ENCODE data around the gene TUBB1.

TUBB1 gene

DNA sequence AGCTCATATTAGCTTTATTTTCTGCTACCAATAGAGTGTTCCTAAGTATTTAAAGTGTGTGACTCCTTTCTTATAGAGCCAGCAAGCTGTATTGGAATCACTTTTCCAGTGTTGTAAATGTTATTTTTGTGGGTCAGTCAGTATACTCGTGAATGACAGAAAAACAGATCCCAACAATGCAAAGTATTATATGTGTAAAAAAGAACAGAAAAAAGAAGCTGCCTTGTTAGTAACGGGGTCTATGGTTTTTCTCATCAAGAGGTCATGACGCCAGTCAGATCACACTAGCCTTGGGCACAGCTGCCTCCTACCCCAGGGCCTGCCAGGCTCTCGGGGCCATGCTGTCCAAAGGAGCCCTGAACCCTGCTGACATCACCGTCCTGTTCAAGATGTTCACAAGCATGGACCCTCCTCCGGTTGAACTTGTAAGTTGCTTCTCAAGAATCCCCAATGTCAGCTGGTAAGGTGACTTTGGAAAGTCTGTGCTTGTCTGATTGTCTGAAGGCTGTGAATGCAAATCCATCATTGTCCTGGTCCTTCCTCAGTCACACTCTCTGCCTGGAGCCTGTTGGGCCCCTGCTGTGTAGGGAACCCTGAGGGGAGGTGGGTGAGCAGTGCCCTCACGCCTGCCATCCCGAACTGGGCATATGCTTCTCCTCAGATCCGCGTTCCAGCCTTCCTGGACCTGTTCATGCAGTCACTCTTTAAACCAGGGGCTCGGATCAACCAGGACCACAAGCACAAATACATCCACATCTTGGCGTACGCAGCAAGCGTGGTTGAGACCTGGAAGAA lies 28.4 kb upstream of the TUBB1 start:
- no peak for DNase-seq

DNA sequence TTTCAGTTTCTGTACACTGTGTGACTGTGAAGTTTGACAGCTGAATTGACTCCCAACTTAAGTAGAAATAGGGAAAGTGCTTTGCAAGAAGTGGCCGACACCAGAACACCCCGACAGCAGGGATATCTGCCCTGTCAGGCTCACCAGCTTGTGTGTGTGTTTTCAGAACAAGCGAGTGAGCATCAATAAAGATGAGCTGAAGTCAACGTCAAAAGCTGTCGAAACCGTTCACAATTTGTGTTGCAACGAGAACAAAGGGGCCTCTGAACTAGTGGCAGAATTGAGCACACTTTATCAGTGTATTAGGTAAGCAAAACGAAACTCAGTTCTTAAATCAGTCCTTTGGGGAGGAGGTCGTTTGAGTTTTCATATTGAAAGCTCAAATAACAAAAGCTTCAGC lies 27.5 kb upstream of the TUBB1 start:
- DNase-seq: no peak

DNA sequence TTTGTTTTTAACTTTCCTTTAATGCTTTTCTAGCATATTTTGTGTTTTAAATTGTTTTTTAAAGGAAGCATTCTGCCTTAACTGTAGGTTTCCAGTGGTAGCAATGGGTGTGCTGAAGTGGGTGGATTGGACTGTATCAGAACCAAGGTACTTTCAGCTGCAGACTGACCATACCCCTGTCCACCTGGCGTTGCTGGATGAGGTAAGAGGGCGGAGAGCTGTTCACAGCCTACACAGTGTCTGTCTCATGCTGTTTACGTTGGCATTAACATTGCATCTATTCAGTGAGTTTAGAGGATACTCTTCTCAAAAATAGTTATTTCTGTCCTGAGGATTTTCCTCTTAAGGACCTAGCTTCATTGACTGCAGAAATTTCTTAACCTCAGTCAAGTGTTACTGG lies 26.3 kb upstream of the TUBB1 start:
- DNase-seq: no peak

DNA sequence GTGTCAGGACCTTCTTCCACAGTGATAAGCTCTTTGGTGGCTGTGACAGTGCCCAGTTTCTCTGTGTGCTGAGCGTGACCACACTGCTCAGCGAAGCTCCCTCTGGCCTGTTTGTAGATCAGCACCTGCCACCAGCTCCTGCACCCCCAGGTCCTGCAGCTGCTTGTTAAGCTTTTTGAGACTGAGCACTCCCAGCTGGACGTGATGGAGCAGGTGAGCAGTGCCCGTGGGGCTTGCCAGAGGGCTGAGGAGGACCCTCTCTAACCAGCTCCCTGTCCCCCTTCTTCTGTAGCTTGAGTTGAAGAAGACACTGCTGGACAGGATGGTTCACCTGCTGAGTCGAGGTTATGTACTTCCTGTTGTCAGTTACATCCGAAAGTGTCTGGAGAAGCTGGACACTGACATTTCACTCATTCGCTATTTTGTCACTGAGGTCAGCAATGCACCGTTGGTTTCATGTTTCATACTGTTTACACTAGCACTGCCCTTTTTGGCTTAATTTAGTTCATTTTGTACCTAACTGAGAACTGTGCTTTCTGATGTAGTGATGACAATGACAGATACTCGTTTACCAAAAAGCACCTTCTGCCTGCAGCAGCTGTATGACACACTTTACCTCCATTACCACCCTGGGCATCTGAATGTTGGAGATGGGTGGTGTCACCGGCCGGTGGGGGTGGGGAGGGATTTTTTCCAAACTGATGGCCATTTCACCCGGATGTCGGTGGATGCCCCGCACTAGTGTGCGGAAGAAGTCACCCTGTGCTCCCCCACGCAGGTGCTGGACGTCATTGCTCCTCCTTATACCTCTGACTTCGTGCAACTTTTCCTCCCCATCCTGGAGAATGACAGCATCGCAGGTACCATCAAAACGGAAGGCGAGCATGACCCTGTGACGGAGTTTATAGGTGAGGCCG lies 25.6 kb upstream of the TUBB1 start:
- DNase-seq: no peak

DNA sequence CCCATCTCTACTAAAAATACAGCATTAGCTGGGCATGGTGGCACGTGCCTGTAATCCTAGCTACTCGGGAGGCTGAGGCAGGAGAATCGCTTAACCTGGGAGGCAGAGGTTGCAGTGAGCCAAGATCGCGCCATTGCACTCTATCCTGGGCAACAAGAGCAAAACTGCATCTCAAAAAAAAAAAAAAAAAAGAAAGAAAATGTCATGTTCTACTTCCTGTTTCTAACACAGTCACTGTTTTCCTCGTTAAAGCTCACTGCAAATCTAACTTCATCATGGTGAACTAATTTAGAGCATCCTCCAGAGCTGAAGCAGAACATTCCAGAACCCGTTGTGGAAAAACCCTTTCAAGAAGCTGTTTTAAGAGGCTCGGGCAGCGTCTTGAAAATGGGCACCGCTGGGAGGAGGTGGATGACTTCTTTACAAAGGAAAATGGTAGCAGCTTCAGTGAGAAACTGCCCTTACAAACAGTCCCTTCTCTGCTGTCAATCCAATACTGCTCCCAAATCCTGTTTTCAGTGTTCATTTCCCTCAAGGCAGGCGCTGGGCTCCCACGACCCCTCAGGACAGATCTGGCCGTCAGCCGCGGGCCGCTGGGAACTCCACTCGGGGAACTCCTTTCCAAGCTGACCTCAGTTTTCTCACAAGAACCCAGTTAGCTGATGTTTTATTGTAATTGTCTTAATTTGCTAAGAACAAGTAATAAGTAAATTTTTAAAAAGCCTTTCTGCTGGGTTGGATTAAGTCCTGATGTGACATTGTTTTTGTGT lies 24.7 kb upstream of the TUBB1 start:
- DNase-seq: no peak

DNA sequence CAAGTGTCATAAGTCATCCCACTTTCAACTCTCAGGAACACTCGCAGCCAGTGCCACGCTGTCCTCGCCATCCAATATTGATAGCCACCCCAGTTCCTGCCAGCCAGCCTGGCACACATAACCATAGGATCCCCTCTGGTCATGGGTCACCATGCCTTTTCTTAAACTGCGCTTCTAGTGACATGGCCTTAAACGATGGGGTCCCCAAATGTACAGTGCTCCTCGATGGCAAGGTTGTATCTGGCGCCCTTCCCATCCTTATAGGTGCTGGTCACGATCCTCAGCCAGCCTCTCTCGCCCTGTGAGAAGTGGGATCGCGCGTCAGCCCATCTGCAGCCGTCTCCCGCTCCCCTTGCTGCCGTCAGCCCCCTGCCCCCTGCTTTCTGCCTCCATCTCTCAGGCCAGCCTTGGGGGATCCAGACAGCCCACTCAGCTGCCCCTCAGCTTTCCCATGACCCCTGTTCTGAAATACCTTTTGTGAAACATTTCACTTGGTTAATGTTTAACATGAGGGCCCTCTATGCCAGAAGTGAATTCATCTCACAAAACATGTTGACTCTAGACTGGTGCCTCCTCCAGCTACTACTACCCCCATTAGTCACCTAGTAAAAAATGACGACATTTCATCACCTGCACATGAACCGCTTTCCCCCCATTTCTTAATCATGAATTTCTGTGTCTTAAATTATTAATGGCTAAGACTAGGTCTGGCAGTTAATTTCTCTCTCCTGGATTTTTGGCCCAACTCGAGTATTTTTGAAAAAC lies 23.6 kb upstream of the TUBB1 start:
- no peak for DNase-seq

DNA sequence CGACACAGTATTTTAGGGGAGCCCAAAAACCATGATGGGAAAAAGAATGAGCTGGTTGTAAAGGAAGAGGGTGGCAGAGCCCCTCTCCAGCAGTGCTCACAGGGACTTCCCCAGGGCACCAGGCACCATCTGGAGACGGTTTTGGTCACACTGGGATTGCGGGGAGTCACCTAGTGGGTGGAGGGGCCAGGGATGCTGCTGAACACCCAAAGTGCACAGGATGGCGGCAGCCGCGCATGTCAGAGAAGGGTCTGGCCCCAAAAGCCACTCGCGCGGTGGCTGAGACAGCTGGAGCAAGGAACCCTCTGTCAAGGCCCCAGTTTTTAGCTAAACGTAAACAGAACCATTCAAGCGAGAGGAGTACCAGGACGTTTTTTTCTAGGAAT lies 23.0 kb upstream of the TUBB1 start:
- DNase-seq: no peak

DNA sequence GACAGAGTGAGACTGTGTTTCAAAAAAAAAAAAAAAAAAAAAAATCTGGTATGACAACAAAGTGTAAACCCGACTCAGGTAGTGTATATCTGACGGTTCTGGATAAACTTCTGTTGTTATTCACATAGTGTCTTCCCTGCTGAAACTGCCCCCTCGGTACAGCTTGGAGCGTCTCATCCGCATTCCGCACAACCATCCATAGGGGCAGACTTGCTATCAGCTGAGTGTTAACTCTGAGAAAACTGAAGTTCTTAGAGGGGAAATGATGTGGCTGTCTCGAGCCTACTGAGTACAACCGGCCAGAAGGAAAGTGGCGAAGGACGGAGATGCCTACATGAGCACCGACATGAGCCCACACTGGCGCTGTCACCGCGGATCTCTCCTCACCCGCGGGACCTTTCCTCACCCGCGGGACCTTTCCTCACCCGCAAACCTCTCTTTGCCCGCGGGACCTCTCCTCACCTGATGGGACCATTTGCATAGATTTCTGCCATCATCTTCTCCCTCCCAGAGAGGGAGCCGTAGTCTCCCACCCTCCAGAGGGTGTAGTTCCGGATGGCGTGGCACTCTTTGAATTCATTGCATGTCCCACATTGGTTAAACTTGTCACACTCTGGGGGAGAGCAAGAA lies 22.0 kb upstream of the TUBB1 start:
- no peak for DNase-seq

DNA sequence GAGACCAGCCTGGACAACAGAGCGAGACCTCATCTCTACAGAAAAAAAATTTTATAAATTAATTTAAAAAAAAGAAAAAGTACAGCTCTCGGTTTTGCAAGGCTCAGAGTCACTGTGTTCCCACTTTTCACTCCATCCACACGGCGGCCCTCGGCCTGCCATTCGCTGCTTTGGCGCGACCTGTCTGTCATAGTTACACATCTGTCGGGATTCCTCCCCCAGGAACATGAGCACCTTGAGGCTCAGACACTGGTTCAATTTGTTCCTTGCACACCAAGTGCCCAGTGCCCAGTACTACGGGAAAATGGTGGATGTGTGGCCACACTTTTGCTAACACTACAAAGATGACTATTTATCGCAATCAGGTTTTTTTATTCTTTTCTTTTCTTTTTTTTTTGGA lies 20.6 kb upstream of the TUBB1 start:
- no peak for DNase-seq

DNA sequence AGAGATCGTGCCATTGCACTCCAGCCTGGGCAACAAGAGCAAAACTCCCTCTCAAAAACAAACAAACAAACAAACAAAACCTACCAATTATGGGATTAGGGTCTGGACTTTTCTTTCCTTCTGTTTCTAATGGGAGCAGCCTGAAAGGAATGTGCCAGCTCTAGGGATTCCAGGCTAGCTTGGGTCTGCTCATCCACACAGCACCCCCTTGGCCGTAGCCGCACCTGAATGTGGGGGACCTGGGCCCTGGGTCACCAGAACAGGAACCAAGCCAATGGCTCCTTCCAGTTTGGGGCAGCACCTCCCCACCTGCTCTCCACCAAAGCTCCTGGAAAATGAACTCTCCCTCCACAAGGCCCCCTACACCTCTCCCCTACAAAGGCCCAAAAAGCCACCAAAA lies 18.9 kb upstream of the TUBB1 start:
- no peak for DNase-seq

DNA sequence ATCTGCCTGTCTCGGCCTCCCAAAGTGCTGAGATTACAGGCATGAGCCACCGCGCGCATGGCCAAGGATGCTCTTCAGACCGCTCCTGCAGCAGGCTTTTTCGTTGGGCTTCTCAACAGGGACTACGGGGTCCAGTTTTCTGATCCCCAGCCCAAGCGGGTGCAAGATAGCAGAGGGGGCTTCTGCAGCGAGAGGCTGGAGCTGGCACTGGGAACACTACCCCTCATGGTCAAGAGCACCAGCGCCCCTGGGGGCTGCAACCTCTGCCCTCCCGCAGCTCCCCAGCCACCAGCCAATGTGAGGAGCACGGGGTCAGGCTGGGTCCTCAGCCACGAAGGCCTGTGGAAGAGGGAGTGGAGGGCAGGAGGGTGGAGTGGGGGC lies 18.2 kb upstream of the TUBB1 start:
- no peak for DNase-seq

DNA sequence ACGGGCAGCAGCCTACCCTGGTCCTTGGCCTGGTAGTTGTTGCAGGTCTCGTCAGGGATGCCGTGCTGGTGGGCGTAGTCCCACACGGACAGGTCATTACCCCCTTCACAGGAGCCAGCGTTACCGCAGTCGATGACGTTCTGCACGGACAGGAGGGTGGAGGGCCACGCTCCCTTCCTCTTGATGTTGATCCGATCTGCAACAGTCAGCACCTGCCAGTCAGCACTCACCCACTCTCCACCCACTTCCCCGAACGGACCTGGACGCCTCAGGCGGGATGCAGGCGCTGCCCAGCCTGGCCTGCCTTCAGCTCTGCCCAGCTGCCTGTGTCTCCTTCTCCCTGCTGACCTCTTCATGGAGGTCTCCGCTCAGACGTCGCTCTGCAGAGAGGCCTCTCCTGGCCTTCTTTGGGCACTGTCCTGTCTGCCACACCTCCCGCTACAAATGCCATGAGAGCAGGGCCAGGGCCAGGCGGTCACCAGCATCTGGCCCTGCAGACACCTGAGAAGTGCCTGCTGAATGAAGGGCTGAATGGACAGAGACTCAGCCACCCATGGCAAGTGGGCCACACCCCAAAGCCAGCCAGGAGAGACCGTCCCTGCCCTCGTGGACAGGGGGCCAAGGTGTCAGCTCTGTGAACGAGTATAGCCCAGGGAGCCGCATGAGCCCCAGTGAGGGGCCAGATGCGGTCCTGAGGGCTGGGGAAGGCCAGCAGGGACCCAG lies 17.6 kb upstream of the TUBB1 start:
- DNase-seq: no peak

DNA sequence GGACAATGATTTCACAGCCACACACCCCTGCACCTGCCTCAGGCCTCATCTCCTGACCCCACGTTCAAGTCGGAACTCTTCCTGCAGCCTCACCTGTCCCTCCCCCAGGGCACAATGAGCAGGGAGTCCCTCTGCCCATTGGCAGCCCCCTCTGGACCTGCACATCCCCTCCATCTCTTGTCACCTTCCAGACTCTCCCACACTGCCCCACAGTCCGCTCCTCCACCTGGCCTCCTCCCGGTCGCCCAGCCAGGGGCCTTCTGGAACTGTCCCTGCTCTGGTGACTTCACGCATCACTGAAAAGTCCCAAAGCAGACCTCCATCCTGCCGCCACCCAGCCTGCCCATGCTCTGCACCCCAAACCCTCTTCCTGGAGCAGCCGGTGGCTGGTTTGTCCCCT lies 16.8 kb upstream of the TUBB1 start:
- DNase-seq: no peak

DNA sequence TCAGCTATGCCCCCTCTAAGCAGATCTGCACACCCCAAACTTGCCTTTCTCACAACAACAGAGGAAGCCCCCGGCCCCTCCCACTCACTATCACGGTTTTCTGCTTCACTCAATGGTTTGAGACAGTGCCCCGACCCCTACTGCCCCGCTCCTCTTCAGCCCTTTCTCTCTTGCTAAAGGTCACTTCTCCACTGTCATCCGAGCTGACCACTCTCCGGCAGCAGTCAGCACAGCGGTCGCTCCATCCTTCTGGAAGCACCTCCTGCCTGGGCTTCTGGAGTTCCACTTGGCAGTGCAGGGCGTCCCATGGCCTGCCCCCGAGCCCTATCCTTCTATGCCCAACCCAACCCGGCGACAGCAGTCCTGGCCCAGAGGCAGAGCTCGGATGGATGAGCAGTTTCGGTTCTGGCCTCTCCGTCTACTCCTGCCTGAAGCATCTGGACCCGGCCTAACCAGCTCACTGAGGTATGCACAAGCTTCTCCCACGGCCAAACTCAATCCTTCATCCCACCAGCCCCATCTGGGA lies 16.3 kb upstream of the TUBB1 start:
- no peak for DNase-seq

DNA sequence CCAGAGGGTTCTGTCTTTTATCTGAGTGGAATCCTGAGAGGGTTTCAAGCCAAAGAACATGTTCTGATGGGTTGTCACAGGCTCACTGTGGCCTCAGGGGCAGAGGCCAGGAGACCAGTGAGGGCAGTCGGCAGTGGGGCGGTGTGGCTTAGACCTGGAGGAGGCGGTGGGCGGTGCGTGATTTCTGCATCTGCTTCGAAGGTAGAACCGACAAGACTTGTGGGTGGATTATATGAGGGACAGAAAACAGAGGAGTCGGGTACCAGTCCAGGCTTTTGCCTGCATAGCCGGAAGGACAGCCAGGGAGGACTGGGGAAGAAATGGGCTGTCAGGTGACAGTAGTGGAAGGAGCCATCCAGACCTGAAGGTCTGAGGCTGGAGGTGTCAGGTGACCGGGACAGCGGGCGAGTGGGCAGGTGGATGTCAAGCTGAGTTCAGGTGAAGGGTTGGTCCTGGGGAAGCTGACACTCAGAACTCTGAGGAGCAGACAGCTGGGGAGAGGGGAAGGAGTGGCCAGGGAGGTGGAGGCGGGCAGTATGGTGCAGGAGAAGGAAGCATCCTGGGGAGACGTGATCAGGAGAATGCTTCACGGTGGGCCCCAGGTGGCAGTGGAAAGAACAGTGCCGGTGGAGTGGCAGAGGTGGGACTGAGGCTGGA lies 15.3 kb upstream of the TUBB1 start:
- no peak for DNase-seq

DNA sequence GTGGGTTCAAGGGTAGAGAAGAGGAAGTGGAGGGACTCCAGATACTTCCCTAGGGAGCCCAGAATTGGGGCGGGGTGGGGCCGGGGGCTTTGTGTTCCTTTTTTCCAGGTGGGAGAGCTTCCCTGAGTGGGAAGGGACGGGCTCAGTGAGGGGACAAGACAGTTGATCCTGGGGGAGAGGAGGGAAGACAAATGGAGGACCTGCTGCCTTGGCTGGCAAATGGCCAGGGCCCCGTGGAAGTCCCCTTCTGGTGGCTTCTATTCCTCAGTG lies 14.8 kb upstream of the TUBB1 start:
- peak; percentile 71 for DNase-seq

DNA sequence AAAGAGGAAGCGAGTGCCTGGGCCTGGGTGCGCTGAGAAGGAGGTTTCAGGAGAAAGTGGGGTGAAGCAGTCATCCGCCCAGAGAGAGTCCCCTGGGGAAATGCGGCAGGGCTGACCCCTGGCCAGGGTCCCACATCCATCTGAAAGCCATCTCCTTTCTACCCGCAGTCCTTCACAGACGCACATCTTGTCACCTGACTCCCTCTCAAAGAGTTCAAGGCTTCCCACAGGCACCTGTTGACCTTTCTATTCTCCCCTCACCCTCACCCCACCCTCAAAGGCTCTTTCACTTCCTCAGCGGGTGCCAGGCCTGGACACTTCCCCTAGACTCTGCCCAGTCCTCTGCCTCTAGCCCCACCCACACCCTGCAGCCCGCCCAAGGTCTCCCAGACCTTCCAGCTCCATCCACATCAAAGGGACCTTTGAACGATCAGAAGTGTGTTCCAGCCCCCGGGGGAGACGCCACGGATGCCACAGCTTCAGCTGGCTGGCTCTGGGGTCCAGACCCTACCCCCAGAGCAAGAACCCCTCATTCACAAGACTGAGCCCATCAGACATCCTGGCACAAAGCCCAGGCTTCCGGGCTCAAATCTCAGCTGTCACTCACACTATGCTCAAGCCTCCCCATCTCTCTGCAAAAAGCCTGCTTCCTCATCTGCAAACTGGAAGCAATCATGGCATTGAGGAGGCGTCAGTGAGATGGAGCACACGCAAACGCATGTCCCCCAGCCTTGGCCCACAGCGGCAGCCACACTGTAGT lies 14.3 kb upstream of the TUBB1 start:
- peak; percentile 57 for DNase-seq

DNA sequence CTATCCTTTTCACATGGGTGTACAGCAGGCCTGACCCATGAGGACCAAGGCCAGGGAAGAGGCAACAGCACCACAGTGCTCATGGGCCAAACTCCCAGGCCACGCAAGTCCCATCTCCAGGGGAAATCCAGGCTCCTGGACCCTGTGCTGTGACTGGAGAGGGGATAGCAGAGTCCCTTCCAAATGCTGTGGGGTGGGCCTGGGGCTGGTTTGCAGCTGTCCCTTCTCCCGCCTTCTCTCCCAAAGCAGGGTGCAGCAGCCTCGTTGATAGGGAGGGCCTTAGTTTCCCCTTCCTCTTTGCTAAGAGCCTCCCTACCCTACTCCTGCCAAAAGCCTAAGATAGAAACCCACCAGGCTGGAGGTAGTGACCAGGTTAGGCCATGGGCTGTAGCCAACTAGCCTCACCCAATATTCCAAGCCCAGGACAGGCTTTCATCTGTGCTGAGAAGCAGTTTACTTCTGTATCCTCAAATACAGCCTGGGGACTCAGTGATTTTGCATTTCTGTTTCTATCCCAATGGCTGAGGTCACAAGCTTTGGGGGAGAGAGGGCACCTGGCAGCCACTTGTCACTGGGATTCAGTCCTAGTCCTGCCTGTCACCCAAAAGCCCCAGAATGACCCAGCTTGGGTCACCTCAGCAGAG lies 13.6 kb upstream of the TUBB1 start:
- no peak for DNase-seq

DNA sequence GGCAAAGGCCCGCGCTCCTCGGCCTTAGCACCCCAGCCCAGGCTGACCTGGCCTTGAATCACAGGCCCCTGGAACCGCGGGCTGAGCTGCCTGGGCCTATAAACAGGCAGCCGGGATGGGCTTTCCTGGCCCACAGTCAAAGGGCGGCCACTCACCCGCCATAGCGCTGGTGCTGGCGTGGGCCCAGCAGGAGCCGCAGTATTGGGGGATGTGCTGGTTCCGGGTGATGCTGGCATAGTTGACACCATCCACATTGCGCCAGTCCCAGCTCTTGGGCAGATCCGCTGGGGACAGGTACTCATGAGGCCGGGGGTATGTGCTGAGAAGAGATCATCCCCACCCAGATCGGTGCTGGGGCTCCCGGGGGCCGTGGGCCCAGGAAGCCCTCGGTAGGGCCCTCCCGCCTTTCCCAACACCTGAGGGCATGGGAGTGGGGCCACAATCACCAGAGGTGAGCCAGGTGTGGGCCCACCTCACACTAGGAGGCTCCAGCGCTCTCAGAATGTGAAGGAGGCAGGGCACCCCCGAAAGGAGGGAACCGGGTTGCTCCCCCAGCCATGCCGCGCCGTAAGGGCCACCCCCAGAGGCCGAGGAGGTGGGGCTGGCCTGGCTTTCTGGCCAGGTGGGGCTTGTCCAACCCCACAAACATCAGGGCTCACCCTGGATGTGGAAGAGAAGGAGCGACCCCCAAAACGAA lies 12.9 kb upstream of the TUBB1 start:
- DNase-seq: peak; percentile 10
